CD14-positive monocyte (primary cell): ENCODE data around the gene GRIN1. TPM values are rescaled to one million over a fixed set of nuclear protein-coding genes. Genes with fewer than 3 reads are reported as not detected.

Experiments
- DNase-seq, 3 donors: peaks; one replicate each; pipeline ENCODE4 v3.0.0-alpha.2; 2011 to 2022
- H2AFZ ChIP-seq: 2 replicates; pipeline ENCODE4 v1.6.0; 2012; ENCODE audit warnings: mild to moderate bottlenecking, low read depth, low read length, inconsistent platforms; ENCODE audit not compliant: insufficient read depth, poor library complexity, severe bottlenecking
- H3K27ac ChIP-seq, 2 donors: 1 replicate in 1 of 2; 2 replicates in 1 of 2; pipeline ENCODE4 v1.5.1; 2012 to 2013; ENCODE audit warnings: low read length in 2 of 2, control low read depth in 1 of 2, inconsistent platforms in 1 of 2, low read depth in 1 of 2, mild to moderate bottlenecking in 1 of 2
- H3K27me3 ChIP-seq, 2 donors: one replicate each; pipeline versions ENCODE4 v1.6.0 to v1.6.1; 2011 to 2013; ENCODE audit warnings: low read length in 2 of 2; ENCODE audit not compliant: control insufficient read depth in 2 of 2, insufficient read depth in 2 of 2
- H3K36me3 ChIP-seq, 2 donors: replicated peaks in 1 of 2; 1 replicate in 1 of 2; 2 replicates in 1 of 2; pipeline versions ENCODE4 v1.5.1 to v1.6.1; 2012 to 2013; ENCODE audit warnings: low read length in 2 of 2, control low read depth in 1 of 2, inconsistent platforms in 1 of 2, mild to moderate bottlenecking in 1 of 2; ENCODE audit not compliant: insufficient read depth in 2 of 2, control insufficient read depth in 1 of 2
- H3K4me1 ChIP-seq, 2 donors: 1 replicate in 1 of 2; 2 replicates in 1 of 2; pipeline versions ENCODE4 v1.5.1 to v1.6.1; 2012 to 2013; ENCODE audit warnings: low read length in 2 of 2, control low read depth in 1 of 2, inconsistent platforms in 1 of 2, mild to moderate bottlenecking in 1 of 2, moderate library complexity in 1 of 2; ENCODE audit not compliant: insufficient read depth in 2 of 2, control insufficient read depth in 1 of 2
- H3K4me2 ChIP-seq: replicated peaks from 2 replicates; pipeline ENCODE3; 2012; ENCODE audit warnings: low read length, moderate library complexity, mild to moderate bottlenecking; ENCODE audit not compliant: poor library complexity, severe bottlenecking; ENCODE audit errors: extremely low read depth
- H3K4me3 ChIP-seq, 3 experiments: fragments of 200-600 bp in 1 of 3; sonication (generic) in 1 of 3; replicated peaks in 1 of 3; 1 replicate in 2 of 3; 2 replicates in 1 of 3; pipeline ENCODE4 v1.5.1; 2011 to 2013; ENCODE audit warnings: low read length in 3 of 3, mild to moderate bottlenecking in 3 of 3, control low read depth in 2 of 3, low read depth in 2 of 3, inconsistent platforms in 1 of 3, moderate library complexity in 1 of 3
- H3K79me2 ChIP-seq: 2 replicates; pipeline ENCODE4 v1.6.0; 2012; ENCODE audit warnings: mild to moderate bottlenecking, control low read depth, inconsistent platforms, low read length, moderate library complexity; ENCODE audit not compliant: insufficient read depth
- H3K9ac ChIP-seq: 2 replicates; pipeline ENCODE4 v1.6.0; 2017; ENCODE audit warnings: low read length, mild to moderate bottlenecking; ENCODE audit not compliant: insufficient read depth, poor library complexity, severe bottlenecking
- H3K9me3 ChIP-seq, 2 donors: replicated peaks in 1 of 2; 1 replicate in 1 of 2; 2 replicates in 1 of 2; pipeline versions ENCODE4 v1.5.1 to v1.6.1; 2012 to 2013; ENCODE audit warnings: low read length in 2 of 2, control low read depth in 1 of 2; ENCODE audit not compliant: control insufficient read depth in 1 of 2, insufficient read depth in 1 of 2
- H4K20me1 ChIP-seq: 2 replicates; pipeline ENCODE4 v1.6.0; 2012; ENCODE audit warnings: mild to moderate bottlenecking, low read length, control low read depth, moderate library complexity; ENCODE audit not compliant: insufficient read depth
- H3K27ac Mint-ChIP-seq, 7 donors: one replicate each; pipeline ENCODE4 v1.8.0; 2020; ENCODE audit warnings: mild to moderate bottlenecking in 7 of 7, mixed read lengths in 7 of 7, moderate library complexity in 6 of 7, inconsistent platforms in 2 of 7
- H3K27me3 Mint-ChIP-seq, 3 donors: one replicate each; pipeline ENCODE4 v1.8.0; 2021 to 2022; ENCODE audit warnings: low read depth in 3 of 3, mild to moderate bottlenecking in 3 of 3, mixed read lengths in 3 of 3, moderate library complexity in 3 of 3, inconsistent platforms in 1 of 3
- H3K36me3 Mint-ChIP-seq, 2 donors: one replicate each; pipeline ENCODE4 v1.8.0; 2020; ENCODE audit warnings: mixed read lengths in 2 of 2, inconsistent platforms in 1 of 2, mild to moderate bottlenecking in 1 of 2
- H3K4me1 Mint-ChIP-seq: one replicate; pipeline ENCODE4 v1.8.0; 2020; ENCODE audit warnings: mild to moderate bottlenecking, mixed read lengths
- H3K4me3 Mint-ChIP-seq, 2 donors: one replicate each; pipeline ENCODE4 v1.8.0; 2020; ENCODE audit warnings: mild to moderate bottlenecking in 2 of 2, mixed read lengths in 2 of 2, moderate library complexity in 1 of 2
- H3K9me3 Mint-ChIP-seq, 7 donors: one replicate each; pipeline ENCODE4 v1.8.0; 2020 to 2022; ENCODE audit warnings: mixed read lengths in 7 of 7, mild to moderate bottlenecking in 6 of 7, moderate library complexity in 6 of 7, inconsistent platforms in 2 of 7
- WGBS: methylation state at CpG from one replicate; pipeline ENCODE4 v1.1.5; 2013; ENCODE audit warnings: missing lambda C conversion rate; ENCODE audit not compliant: insufficient coverage; 5-methylcytosine and 5-hydroxymethylcytosine counted together
- intact Hi-C, 2 donors: fragments of 100-400 bp; cut with micrococcal nuclease; formaldehyde crosslinking; loops; one replicate each; pipeline versions ENCODE4 v1.15.0 to v1.15.1; 2023
- polyA plus RNA-seq, 3 donors: library from polyadenylated mRNA; depleted of rRNA in 1 of 3; unstranded in 2 of 3; stranded (reverse) in 1 of 3; fragments of 300-500 nt in 2 of 3; fragments of >200 nt in 1 of 3; fragmentation: Illumina TruSeq in 2 of 3; gene quantifications; 1 replicate in 2 of 3; 2 replicates in 1 of 3; pipeline ENCODE4 v1.2.3, GENCODE V29; 2012 to 2021
- TF ChIP-seq, protein P1 (sequence below): fragments of 200-600 bp; IDR thresholded peaks from one replicate; pipeline ENCODE4 v1.8.0; 2022; ENCODE audit warnings: antibody characterized with exemption, mild to moderate bottlenecking

The GRIN1 gene
- polyA plus RNA-seq, 3 donors, result not detected

DNA sequence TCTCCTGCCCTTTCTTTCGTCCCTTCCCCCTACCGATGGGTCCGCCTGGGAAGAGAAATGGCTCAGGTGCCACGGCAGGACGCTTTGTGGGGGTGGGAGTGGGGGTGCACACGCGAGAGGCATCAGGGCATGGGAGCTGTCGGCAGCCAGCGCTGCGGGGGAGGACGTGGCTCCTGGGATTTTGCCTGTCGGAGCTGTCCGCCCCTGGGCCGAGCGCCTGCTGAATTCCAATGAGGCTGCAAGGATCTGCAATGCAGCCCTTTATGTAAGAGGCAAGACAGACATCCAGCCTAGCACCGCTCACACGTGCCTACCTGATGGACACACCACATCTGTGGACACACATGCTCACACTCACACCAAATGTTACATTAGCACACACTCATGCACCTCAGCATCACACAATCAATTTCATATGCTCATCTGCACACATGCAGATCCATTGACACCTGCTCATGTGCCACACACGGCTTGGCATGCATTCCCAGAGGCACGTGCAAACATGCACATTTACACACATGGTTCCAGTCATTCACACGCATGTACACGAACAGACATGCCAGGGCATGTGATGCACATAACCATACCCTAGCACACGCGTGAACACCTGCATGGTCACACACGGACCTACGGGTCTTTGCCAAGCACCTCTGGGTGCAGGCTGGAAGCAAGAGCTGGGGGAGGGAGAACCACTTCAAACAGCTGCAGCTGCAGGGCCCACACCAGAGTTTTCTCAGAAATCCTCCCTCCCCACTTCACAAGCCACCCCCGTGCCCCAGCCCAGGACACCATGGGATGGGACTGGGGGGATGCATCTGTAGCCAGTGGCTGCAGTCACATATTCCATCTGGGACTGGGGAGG, 1.4 kb downstream of the GRIN1 start:
- H3K27ac ChIP-seq, result no peak overlapping the region
- Mint-ChIP-seq H3K4me3 (peak overlapping the region in 1 of 2 donors; percentile 24), H3K27ac (no peak overlapping the region), H3K4me1 (no peaks in the 10 kb centered on the region), H3K9me3 (peaks cover 0 to 7% (median 1%) of the 10 kb centered on the region in 7 donors), H3K27me3 (peaks cover 53 to 69% (median 56%) of the 10 kb centered on the region in 3 donors), H3K36me3 (peaks cover 0 to 2% of the 10 kb centered on the region in 2 donors)
- intact Hi-C loops, result no loop called here
- H4K20me1 ChIP-seq, result no peaks in the 10 kb centered on the region
- TF ChIP-seq, protein P1, sequence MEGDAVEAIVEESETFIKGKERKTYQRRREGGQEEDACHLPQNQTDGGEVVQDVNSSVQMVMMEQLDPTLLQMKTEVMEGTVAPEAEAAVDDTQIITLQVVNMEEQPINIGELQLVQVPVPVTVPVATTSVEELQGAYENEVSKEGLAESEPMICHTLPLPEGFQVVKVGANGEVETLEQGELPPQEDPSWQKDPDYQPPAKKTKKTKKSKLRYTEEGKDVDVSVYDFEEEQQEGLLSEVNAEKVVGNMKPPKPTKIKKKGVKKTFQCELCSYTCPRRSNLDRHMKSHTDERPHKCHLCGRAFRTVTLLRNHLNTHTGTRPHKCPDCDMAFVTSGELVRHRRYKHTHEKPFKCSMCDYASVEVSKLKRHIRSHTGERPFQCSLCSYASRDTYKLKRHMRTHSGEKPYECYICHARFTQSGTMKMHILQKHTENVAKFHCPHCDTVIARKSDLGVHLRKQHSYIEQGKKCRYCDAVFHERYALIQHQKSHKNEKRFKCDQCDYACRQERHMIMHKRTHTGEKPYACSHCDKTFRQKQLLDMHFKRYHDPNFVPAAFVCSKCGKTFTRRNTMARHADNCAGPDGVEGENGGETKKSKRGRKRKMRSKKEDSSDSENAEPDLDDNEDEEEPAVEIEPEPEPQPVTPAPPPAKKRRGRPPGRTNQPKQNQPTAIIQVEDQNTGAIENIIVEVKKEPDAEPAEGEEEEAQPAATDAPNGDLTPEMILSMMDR, result no peak
- peaks cover 14 to 53% of the 10 kb centered on the region in 2 donors for H3K27me3 ChIP-seq
- no peak overlapping the region for H3K4me3 ChIP-seq
- H2AFZ ChIP-seq, result no peak overlapping the region
- H3K4me1 ChIP-seq, result no peaks in the 10 kb centered on the region
- H3K4me2 ChIP-seq, result no peak overlapping the region
- H3K9me3 ChIP-seq, result peaks cover 0 to 14% of the 10 kb centered on the region in 2 donors
- WGBS, result 63% methylated on average over 16 of the region's 26 CpGs
- no peaks in the 10 kb centered on the region for H3K79me2 ChIP-seq
- no peaks in the 10 kb centered on the region for H3K36me3 ChIP-seq
- no peak overlapping the region for H3K9ac ChIP-seq
- no peak for DNase-seq

DNA sequence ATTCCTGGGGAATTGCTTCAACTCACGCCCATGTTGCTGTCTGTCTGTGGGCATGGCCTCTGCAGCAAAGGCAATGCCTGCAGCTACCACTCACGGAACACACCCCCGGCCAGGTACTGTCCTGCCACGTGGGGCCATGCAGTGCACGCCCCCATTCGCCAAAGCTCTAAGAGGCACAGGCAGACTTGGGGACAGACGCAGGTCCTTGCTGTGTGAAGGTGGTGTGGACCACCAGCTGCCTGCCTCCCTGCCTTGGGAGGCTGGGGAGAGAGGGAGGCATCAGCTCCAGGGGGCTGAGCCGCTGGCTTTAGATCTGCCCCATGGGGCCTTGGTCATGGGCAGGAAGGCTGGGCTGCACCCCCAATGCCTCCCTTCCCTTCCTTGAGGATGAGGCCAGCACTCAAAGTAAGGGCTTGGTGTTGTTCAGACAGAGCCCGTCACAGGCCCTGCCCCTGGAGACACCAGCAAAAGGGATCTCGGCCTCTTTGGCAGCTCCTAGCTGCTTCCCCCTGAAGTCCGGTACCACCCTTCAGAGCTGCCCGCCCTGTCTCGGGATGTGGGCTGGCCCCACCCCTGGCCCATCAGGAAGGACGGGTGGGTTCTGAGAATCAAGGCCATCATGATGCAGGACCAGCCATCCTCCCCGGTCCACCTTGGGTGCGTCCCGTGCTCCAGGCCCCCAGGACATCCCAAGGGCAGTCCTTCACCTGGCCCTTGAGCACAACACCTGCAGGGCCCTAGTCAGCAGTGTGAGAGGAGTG, 2.3 kb downstream of the GRIN1 start:
- H2AFZ ChIP-seq, result no peak overlapping the region
- peaks cover 14 to 47% of the 10 kb centered on the region in 2 donors for H3K27me3 ChIP-seq
- H3K79me2 ChIP-seq, result no peaks in the 10 kb centered on the region
- Mint-ChIP-seq H3K4me1 (no peaks in the 10 kb centered on the region), H3K36me3 (peaks cover 0 to 2% of the 10 kb centered on the region in 2 donors), H3K27ac (no peak overlapping the region), H3K27me3 (peaks cover 48 to 65% (median 50%) of the 10 kb centered on the region in 3 donors), H3K4me3 (no peak overlapping the region), H3K9me3 (peaks cover 0 to 7% (median 1%) of the 10 kb centered on the region in 7 donors)
- H3K4me2 ChIP-seq, result no peak overlapping the region
- no peaks in the 10 kb centered on the region for H4K20me1 ChIP-seq
- TF ChIP-seq, protein P1, result no peak
- H3K27ac ChIP-seq, result no peak overlapping the region
- no peaks in the 10 kb centered on the region for H3K4me1 ChIP-seq
- H3K9ac ChIP-seq, result no peak overlapping the region
- intact Hi-C loops, result no loop called here
- WGBS, result 83% methylated on average over 16 of the region's 17 CpGs
- no peak for DNase-seq
- no peaks in the 10 kb centered on the region for H3K36me3 ChIP-seq
- H3K9me3 ChIP-seq, result peaks cover 0 to 14% of the 10 kb centered on the region in 2 donors
- H3K4me3 ChIP-seq, result no peak overlapping the region
